Peyer's patch (tissue), 4 donors: ENCODE measurements around the gene SAV1.

Experiments
- POLR2A ChIP-seq, 2 donors: fragments of 450-650 bp; IDR thresholded peaks; one replicate each; pipeline ENCODE4 v1.5.1; 2017; ENCODE audit warnings: antibody characterized with exemption in 2 of 2, mild to moderate bottlenecking in 2 of 2, moderate library complexity in 2 of 2
- TF ChIP-seq, protein P1 (sequence below), 6 experiments: fragments of 450-650 bp in 4 of 6; fragments of 200-600 bp in 2 of 6; sonication (generic) in 1 of 6; IDR thresholded peaks; one replicate each; pipeline ENCODE4 v1.5.1; 2017 to 2019; ENCODE audit warnings: antibody characterized with exemption in 6 of 6, mild to moderate bottlenecking in 3 of 6, moderate library complexity in 1 of 6

DNA sequence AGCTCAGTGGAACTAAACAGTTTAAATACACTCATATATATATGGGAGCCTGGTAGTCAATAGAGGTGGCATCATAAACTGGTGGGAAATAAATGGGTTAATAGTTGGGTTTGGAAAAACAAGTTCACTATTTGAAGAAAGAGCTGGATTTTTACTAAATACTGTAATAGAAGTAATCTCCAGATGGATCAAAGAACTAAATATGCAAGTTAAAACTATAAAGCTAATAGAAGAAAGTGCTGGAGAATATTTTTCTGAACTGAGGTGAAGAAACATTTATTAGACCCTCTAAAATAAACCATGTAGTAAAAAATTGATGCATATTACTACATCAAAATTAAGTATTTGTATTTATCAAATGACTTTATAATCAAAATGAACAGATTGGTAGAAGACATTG lies 69.3 kb downstream of the SAV1 start:
- TF ChIP-seq, protein P1, sequence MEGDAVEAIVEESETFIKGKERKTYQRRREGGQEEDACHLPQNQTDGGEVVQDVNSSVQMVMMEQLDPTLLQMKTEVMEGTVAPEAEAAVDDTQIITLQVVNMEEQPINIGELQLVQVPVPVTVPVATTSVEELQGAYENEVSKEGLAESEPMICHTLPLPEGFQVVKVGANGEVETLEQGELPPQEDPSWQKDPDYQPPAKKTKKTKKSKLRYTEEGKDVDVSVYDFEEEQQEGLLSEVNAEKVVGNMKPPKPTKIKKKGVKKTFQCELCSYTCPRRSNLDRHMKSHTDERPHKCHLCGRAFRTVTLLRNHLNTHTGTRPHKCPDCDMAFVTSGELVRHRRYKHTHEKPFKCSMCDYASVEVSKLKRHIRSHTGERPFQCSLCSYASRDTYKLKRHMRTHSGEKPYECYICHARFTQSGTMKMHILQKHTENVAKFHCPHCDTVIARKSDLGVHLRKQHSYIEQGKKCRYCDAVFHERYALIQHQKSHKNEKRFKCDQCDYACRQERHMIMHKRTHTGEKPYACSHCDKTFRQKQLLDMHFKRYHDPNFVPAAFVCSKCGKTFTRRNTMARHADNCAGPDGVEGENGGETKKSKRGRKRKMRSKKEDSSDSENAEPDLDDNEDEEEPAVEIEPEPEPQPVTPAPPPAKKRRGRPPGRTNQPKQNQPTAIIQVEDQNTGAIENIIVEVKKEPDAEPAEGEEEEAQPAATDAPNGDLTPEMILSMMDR (IDR thresholded peaks at IDR 0.05): no peak
- TF ChIP-seq POLR2A (IDR thresholded peaks at IDR 0.05): no peak
